ENCODE results near the gene FBP1. TPM values are rescaled to one million over a fixed set of nuclear protein-coding genes. Genes with fewer than 3 reads are reported as not detected.

The FBP1 gene
- total RNA-seq, 2 donors from 2014 or later, result 0.95 to 1.0 TPM

- no peaks in the 10 kb centered on the region for H3K36me3 Mint-ChIP-seq (ENCODE audit: low read depth)
- Histone ChIP-seq H3K4me3 (ENCODE audit: low read length) (no peak overlapping the region), H3K27ac (ENCODE audit: low read depth, low read length) (no peak overlapping the region), H3K9ac (ENCODE audit: extremely low read depth, low read length, poor library complexity, severe bottlenecking) (no peak overlapping the region), H3K4me1 (ENCODE audit: control insufficient read depth, insufficient read depth, low read length) (no peaks in the 10 kb centered on the region), H3K27me3 (ENCODE audit: control insufficient read depth, insufficient read depth, low read length, poor library complexity, severe bottlenecking) (peaks cover 34% of the 10 kb centered on the region), H3K9me3 (ENCODE audit: control insufficient read depth, low read length) (no peaks in the 10 kb centered on the region), H3K36me3 (ENCODE audit: control insufficient read depth, insufficient read depth, low read length) (no peaks in the 10 kb centered on the region)
- DNase-seq, result no peak
- no peak for TF ChIP-seq CTCF (conservative IDR thresholded peaks at IDR 0.05)
- no peak overlapping the region for H3K27ac Mint-ChIP-seq
- WGBS, 2 experiments (ENCODE audit: insufficient coverage in 1 of 2, insufficient read length in 1 of 2), result 88 to 92% methylated on average over 2 of the region's 2 CpGs
- H3K27me3 Mint-ChIP-seq (ENCODE audit: insufficient read depth), result peaks cover 40% of the 10 kb centered on the region
- H3K4me1 Mint-ChIP-seq, result peaks cover 5% of the 10 kb centered on the region
- no peak overlapping the region for H3K4me3 Mint-ChIP-seq
- no peaks in the 10 kb centered on the region for H3K9me3 Mint-ChIP-seq
These were observed 25.5 kb upstream of the FBP1 start for GRCh38 chr9:94664801-94665200.

GRCh38 chr9:94663640-94664039 lies 24.3 kb upstream of the FBP1 start:
- WGBS, 2 experiments (ENCODE audit: insufficient coverage in 1 of 2, insufficient read length in 1 of 2), result 91 to 100% methylated on average over 3 of the region's 3 CpGs
- no peak overlapping the region for H3K4me3 Mint-ChIP-seq

GRCh38 chr9:94663140-94663539 lies 23.8 kb upstream of the FBP1 start:
- no peak for TF ChIP-seq CTCF (conservative IDR thresholded peaks at IDR 0.05)
- H3K4me3 ChIP-seq (ENCODE audit: low read length), result no peak overlapping the region
- Mint-ChIP-seq H3K27ac (no peak overlapping the region), H3K27me3 (ENCODE audit: insufficient read depth) (peaks cover 37% of the 10 kb centered on the region), H3K9me3 (no peaks in the 10 kb centered on the region), H3K36me3 (ENCODE audit: low read depth) (no peaks in the 10 kb centered on the region), H3K4me1 (no peaks in the 10 kb centered on the region), H3K4me3 (no peak overlapping the region)
- no peak for DNase-seq
- 84 to 90% methylated on average over 7 to 8 of the region's 8 CpGs for WGBS, 2 experiments (ENCODE audit: insufficient coverage in 1 of 2, insufficient read length in 1 of 2)
- H3K36me3 ChIP-seq (ENCODE audit: control insufficient read depth, insufficient read depth, low read length), result no peaks in the 10 kb centered on the region
- H3K27me3 ChIP-seq (ENCODE audit: control insufficient read depth, insufficient read depth, low read length, poor library complexity, severe bottlenecking), result peaks cover 32% of the 10 kb centered on the region
- no peak overlapping the region for H3K9ac ChIP-seq (ENCODE audit: extremely low read depth, low read length, poor library complexity, severe bottlenecking)
- no peaks in the 10 kb centered on the region for H3K4me1 ChIP-seq (ENCODE audit: control insufficient read depth, insufficient read depth, low read length)
- no peaks in the 10 kb centered on the region for H3K9me3 ChIP-seq (ENCODE audit: control insufficient read depth, low read length)
- H3K27ac ChIP-seq (ENCODE audit: low read depth, low read length), result no peak overlapping the region

More at GRCh38 chr9:94663640-94664039, 24.3 kb upstream of the FBP1 start:
- Mint-ChIP-seq H3K9me3 (no peaks in the 10 kb centered on the region), H3K27ac (no peak overlapping the region), H3K4me1 (no peaks in the 10 kb centered on the region), H3K36me3 (ENCODE audit: low read depth) (no peaks in the 10 kb centered on the region), H3K27me3 (ENCODE audit: insufficient read depth) (peaks cover 40% of the 10 kb centered on the region)
- peaks cover 34% of the 10 kb centered on the region for H3K27me3 ChIP-seq (ENCODE audit: control insufficient read depth, insufficient read depth, low read length, poor library complexity, severe bottlenecking)
- no peaks in the 10 kb centered on the region for H3K9me3 ChIP-seq (ENCODE audit: control insufficient read depth, low read length)
- no peaks in the 10 kb centered on the region for H3K36me3 ChIP-seq (ENCODE audit: control insufficient read depth, insufficient read depth, low read length)
- H3K4me1 ChIP-seq (ENCODE audit: control insufficient read depth, insufficient read depth, low read length), result no peaks in the 10 kb centered on the region
- H3K27ac ChIP-seq (ENCODE audit: low read depth, low read length), result no peak overlapping the region
- H3K9ac ChIP-seq (ENCODE audit: extremely low read depth, low read length, poor library complexity, severe bottlenecking), result no peak overlapping the region
- DNase-seq, result no peak
- no peak overlapping the region for H3K4me3 ChIP-seq (ENCODE audit: low read length)
- no peak for TF ChIP-seq CTCF (conservative IDR thresholded peaks at IDR 0.05)
